Kidney capillary endothelial cell (primary cell): Measurements from ENCODE around the gene MAP3K21.

Source experiments
- DNase-seq: peaks from one replicate; pipeline ENCODE4 v3.0.0-alpha.2; 2018; ENCODE audit warnings: low spot score

Gene MAP3K21

GRCh38 chr1:233390842-233391737 is 63.6 kb downstream of the MAP3K21 start:
- no peak for DNase-seq

DNA sequence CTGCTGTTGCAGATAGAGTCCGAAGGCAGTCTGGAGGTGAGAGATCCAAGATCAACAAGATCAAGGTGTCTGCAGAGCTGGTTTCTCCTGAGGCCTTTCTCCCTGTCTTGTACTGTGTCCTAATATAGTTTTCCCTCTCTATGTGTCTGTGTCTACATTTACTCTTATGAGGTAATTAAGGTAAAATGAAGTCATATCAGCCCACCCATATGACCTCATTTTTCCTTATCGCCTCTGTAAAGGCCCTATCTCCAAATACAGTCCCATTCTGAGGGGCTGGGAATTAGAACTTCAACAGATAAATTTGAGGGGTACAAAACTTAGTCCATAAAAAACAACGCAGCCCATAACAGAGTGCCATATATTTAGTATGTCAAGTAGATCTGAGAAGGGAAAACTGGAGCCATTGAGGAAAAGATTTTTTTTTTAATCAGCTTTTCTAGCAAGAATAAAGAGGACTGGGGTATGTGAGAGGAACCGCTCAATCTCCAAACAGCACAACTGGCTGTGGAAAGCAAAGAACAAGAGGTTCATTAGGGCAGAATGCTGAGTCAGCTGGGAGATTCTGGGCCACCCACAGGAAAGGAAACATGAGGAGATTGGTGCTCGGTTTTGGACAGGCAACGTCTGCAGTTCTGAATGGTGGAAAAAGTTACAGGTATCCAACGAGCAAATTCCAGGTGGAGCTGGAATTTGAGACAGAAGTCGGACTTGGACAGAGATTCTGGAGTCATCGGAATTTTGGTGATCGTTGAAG is 65.7 kb downstream of the MAP3K21 start:
- DNase-seq, result no peak

GRCh38 chr1:233393926-233394680 is 66.6 kb downstream of the MAP3K21 start:
- DNase-seq, result no peak

DNA sequence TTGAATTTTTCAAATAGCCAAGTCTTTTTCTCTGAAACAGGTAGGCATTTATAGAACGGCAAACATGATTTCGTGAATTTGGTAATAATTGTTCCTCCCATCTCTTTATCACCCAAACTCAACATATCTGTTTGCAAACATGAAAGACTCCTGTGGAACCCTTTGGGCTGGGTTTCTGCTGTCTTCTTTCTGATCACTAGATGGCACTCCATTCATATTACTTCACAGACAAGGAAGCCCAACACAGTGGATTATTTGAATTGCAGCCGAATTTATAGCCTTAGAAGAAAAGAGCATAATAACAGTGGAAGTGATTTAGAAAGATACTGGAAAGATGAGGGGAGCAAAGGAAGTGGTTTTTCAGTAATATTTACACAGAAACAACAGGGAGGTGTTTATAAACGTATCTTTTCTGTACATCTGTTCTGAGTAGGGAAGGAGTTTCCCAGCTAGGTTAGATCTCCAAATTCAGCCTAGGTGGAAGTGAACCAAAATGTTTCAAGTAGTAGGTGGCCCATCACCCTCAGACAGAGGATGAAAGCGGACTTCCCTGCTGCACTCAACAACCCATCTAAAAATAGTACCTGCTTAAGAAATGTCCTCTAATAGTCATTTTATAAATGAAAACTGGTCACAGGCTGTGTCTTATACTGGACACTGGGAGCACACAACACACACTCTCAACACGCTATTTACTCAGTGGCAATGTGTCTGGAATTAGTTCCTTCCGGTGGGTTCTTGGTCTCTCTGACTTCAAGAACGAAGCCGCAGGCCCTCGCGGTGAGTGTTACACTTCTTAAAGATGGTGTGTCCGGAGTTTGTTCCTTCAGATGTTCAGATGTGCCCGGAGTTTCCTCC is 67.6 kb downstream of the MAP3K21 start:
- DNase-seq, result peak; percentile 47

DNA sequence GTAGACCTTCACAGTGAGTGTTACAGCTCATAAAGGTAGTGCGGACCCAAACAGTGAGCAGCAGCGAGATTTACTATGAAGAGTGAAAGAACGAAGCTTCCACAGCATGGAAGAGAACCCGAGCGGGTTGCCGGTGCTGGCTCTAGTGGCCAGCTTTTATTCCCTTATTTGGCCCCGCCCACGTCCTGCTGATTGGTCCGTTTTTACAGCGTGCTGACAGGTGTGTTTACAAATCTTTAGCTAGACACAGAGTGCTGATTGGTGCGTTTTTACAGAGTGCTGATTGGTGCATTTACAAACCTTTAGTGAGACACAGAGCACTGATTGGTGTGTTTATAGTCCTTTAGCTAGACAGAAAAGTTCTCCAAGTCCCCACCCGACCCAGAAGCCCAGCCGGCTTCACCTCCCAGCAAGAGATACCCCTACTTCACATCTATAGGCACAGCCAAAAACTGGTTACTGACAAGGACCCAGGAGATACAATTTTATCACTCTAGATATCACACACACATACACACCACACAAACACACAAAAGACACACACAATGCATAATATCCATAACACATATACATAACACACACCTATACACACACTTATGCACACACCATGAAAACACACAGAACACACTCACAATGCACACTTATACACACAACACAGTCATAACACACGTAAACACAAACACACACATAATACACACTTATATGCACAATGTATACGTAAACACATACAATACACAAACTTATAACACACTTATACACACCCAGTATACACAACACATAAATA is 68.5 kb downstream of the MAP3K21 start:
- no peak for DNase-seq

- no peak for DNase-seq
Observed at GRCh38 chr1:233406339-233406960, 78.9 kb downstream of the MAP3K21 start.

DNA sequence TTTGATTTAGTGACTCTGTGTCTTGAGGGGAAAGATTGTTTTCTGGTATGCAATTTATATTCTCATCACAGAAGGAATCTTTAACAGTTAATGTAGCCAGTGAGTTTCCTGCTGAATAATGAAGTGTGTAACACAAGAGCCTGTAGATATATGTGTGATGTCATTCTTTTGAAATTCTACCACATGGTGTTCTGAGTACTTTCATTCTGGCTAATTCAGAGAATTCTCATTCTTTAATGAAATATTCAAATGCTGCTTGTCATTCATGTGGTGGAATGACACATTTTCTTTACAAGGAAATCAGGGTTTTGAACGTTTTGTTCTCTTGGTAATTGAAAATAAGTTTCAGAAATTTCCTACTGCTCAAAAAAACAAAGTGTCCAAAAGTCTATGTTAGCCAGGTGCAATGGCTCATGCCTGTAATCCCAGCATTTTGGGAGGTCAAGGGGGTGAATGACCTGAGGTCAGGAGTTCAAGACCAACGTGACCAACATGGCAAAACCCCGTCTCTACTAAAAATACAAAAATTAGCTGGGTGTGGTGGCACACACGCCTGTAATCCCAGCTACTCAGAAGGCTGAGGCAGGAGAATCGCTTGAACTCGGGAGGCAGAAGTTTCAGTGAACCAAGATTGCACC is 79.6 kb downstream of the MAP3K21 start:
- no peak for DNase-seq

GRCh38 chr1:233409540-233409939 is 82.0 kb downstream of the MAP3K21 start:
- no peak for DNase-seq

DNA sequence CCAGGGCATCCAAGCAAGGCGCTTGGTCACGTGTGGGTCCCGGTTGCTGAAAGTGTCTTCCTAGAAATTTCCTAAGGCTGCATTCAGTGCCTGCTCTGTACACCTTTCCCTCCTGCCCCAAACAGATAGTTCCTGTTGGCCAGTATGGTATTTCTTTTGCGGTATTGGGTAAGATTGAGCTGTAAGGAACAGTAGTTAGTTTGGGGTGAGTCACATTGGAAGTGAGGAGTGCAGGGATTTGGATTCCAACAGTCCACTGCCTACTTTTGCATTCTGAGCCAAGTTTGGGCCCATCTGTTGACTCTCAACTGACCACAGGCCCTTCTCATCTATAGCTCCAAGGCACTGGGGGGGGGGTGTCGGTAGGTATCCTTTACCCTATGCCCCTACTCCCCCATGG is 83.4 kb downstream of the MAP3K21 start:
- no peak for DNase-seq

- DNase-seq, result no peak
Observed at GRCh38 chr1:233412812-233413211, 85.3 kb downstream of the MAP3K21 start.

DNA sequence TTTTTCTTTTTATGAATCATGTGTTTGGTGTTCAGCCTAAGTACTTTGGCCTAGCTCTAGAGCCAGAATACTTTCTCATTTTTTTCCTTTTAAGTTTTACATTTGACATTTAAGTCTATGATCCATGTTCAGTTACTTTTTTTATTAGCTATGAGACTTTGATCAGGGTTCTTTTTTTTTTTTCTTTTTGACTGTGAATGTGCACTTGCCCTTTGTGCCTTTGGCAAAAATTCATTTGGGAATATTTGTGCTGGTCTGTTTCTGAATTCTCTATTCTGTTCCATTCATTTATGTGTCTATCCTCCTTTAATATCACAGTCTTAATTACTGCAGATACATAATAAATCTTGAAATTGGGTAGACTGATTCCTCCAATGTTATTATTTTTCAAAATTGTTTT is 93.8 kb downstream of the MAP3K21 start:
- DNase-seq, result no peak

GRCh38 chr1:233424779-233425178 is 97.3 kb downstream of the MAP3K21 start:
- no peak for DNase-seq

GRCh38 chr1:233427907-233428306 is 100.4 kb downstream of the MAP3K21 start:
- DNase-seq, result no peak

- DNase-seq, result no peak
Observed at GRCh38 chr1:233431753-233432403, 104.4 kb downstream of the MAP3K21 start.

DNA sequence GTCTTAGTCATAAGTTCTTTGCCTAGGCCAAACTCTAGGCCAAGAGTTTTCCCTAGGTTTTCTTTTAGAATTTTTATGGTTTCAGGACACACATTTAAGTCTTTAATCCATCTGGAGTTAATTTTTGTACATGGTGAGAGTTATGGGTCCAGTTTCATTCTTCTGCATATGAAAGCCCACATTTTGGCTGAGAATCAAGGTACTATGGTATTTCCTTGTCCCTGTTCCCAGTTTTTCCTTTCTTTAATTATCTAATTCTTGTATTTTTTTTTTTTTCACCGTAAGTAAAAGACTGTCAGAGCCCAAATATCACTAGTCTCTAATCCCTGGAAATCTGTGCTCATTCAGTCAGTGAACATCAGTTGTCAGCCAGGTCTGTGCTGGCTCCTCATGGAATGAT is 105.4 kb downstream of the MAP3K21 start:
- no peak for DNase-seq

GRCh38 chr1:233433436-233434210 is 106.1 kb downstream of the MAP3K21 start:
- no peak for DNase-seq
